ENCODE measurements around the gene RAB11FIP4.
A peak's percentile ranks its signal among the peaks of the same experiment; 100 is the strongest.

RAB11FIP4 gene

GRCh38 chr17:31461227-31461810, 69.8 kb downstream of the RAB11FIP4 start:
- no peak for DNase-seq

GRCh38 chr17:31462261-31462660, 70.8 kb downstream of the RAB11FIP4 start:
- DNase-seq: no peak

GRCh38 chr17:31466096-31466760, 74.8 kb downstream of the RAB11FIP4 start:
- no peak for DNase-seq

GRCh38 chr17:31467502-31468256, 76.2 kb downstream of the RAB11FIP4 start:
- no peak for DNase-seq

- DNase-seq: no peak
These were observed 78.5 kb downstream of the RAB11FIP4 start for GRCh38 chr17:31469959-31470358.

GRCh38 chr17:31470592-31470991, 79.1 kb downstream of the RAB11FIP4 start:
- no peak for DNase-seq

- DNase-seq: no peak
These were observed 80.7 kb downstream of the RAB11FIP4 start for GRCh38 chr17:31472137-31472536.

GRCh38 chr17:31475378-31476162, 84.1 kb downstream of the RAB11FIP4 start:
- no peak for DNase-seq

GRCh38 chr17:31476525-31477416, 85.3 kb downstream of the RAB11FIP4 start:
- no peak for DNase-seq

GRCh38 chr17:31477417-31478055, 86.1 kb downstream of the RAB11FIP4 start:
- DNase-seq: no peak

GRCh38 chr17:31479062-31479408, 87.6 kb downstream of the RAB11FIP4 start:
- no peak for DNase-seq

- no peak for DNase-seq
These were observed 88.0 kb downstream of the RAB11FIP4 start for GRCh38 chr17:31479524-31479923.

GRCh38 chr17:31480067-31480466, 88.6 kb downstream of the RAB11FIP4 start:
- DNase-seq: no peak

GRCh38 chr17:31480904-31481782, 89.7 kb downstream of the RAB11FIP4 start:
- no peak for DNase-seq

- no peak for DNase-seq
These were observed 90.3 kb downstream of the RAB11FIP4 start for GRCh38 chr17:31481783-31482081.

GRCh38 chr17:31484821-31485220, 93.3 kb downstream of the RAB11FIP4 start:
- no peak for DNase-seq

GRCh38 chr17:31486351-31487062, 95.0 kb downstream of the RAB11FIP4 start:
- no peak for DNase-seq

GRCh38 chr17:31487063-31487647, 95.7 kb downstream of the RAB11FIP4 start:
- no peak for DNase-seq

- DNase-seq: peak; percentile 87
These were observed 96.3 kb downstream of the RAB11FIP4 start for GRCh38 chr17:31487648-31488263.
